COLO668 (cell line): ENCODE results near the gene SPAG9.

ENCODE experiments used
- DNase-seq: peaks from one replicate; lab custom pipeline; 2025; ENCODE audit not compliant: unreplicated experiment; lab: John Stamatoyannopoulos, UW

SPAG9 gene

GRCh38 chr17:50957600-50958575, 162.8 kb downstream of the SPAG9 start:
- no peak for DNase-seq

GRCh38 chr17:50956750-50957523, 163.7 kb downstream of the SPAG9 start:
- peak; percentile 48 for DNase-seq

- DNase-seq = no peak
Measured at GRCh38 chr17:50956409-50956749, 164.3 kb downstream of the SPAG9 start.

GRCh38 chr17:50955667-50956120, 165.0 kb downstream of the SPAG9 start:
- DNase-seq = no peak

- DNase-seq = no peak
Measured at GRCh38 chr17:50955160-50955559, 165.5 kb downstream of the SPAG9 start.

- no peak for DNase-seq
Measured at GRCh38 chr17:50954641-50955121, 166.0 kb downstream of the SPAG9 start.

- DNase-seq = peak; percentile 75
Measured at GRCh38 chr17:50953831-50954601, 166.7 kb downstream of the SPAG9 start.

GRCh38 chr17:50953518-50953830, 167.2 kb downstream of the SPAG9 start:
- no peak for DNase-seq

GRCh38 chr17:50952889-50953288, 167.8 kb downstream of the SPAG9 start:
- DNase-seq = no peak

- peak; percentile 88 for DNase-seq
Measured at GRCh38 chr17:50952013-50952412, 168.7 kb downstream of the SPAG9 start.

GRCh38 chr17:50949989-50950877, 170.4 kb downstream of the SPAG9 start:
- DNase-seq = peak; percentile 60

GRCh38 chr17:50949128-50949988, 171.3 kb downstream of the SPAG9 start:
- DNase-seq = no peak

GRCh38 chr17:50948711-50949110, 172.0 kb downstream of the SPAG9 start:
- DNase-seq = no peak

GRCh38 chr17:50947782-50948543, 172.7 kb downstream of the SPAG9 start:
- DNase-seq = peak; percentile 45

- DNase-seq = no peak
Measured at GRCh38 chr17:50946891-50947781, 173.5 kb downstream of the SPAG9 start.

- no peak for DNase-seq
Measured at GRCh38 chr17:50946223-50946890, 174.3 kb downstream of the SPAG9 start.

GRCh38 chr17:50945779-50946222, 174.9 kb downstream of the SPAG9 start:
- no peak for DNase-seq
